ENCODE data around the gene CYP26B1.
"Not testable (repeated sequence)": the region's sequence is repeated elsewhere in the genome, so short reads cannot be mapped to it uniquely, and the experiment has no call there.

CYP26B1 gene

DNA sequence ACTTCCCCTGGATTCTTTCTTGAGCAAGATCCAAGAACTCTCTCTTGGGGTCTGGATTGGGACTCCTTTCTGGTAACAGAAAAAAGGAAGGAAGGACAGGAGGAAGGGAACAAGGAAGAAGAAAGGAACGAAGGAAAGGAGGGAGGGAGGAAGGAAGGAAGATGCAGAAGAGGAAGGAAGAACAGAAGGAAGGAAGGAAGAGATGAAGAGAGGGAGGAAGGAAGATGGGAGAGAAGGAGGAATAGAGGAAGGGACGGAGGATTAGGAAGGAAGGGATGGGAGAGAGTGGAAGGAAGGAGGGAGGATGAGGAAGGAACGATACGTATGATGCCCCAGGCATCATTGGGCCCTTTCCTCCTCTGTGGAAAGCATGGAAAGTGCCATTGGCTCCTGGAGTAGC lies 58.6 kb downstream of the CYP26B1 start:
- H3K27ac Mint-ChIP-seq: no peak overlapping the region
- H3K4me3 Mint-ChIP-seq: no peak overlapping the region
- ATAC-seq (replicated peaks): no peak
- H3K9me3 Mint-ChIP-seq: peaks cover 0 to 5% of the 10 kb centered on the region in 2 donors
- no peaks in the 10 kb centered on the region for H3K4me1 Mint-ChIP-seq
- DNase-seq: no peak
- H3K36me3 Mint-ChIP-seq: no peaks in the 10 kb centered on the region
- H3K27me3 Mint-ChIP-seq: no peaks in the 10 kb centered on the region

DNA sequence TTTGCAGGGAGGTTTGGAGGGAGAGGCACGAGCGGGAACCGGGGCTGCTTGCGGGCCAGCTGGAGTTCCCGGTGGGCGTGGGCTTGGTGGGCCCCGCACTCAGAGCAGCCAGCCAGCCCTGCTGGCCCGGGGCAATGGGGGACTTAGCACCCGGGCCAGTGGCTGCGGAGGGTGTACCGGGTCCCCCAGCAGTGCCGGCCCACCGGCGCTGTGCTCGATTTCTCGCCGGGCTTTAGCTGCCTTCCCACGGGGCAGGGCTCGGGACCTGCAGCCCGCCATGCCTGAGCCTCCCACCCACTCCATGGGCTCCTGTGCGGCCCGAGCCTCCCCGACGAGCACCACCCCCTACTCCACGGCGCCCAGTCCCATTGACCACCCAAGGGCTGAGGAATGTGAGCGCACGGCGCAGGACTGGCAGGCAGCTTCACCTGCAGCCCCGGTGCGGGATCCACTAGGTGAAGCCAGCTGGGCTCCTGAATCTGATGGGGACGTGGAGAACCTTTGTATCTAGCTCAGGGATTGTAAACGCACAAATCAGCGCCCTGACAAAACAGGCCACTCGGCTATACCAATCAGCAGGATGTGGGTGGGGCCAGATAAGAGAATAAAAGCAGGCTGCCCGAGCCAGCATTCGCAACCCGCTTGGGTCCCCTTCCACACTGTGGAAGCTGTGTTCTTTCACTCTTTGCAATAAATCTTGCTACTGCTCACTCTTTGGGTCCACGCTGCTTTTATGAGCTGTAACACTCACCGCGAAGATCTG lies 60.6 kb downstream of the CYP26B1 start:
- H3K27me3 Mint-ChIP-seq; ATAC-seq (replicated peaks); H3K36me3 Mint-ChIP-seq; H3K27ac Mint-ChIP-seq; H3K4me3 Mint-ChIP-seq; H3K4me1 Mint-ChIP-seq; H3K9me3 Mint-ChIP-seq; DNase-seq: not testable (repeated sequence)

GRCh38 chr2:72085513-72085912 lies 62.1 kb downstream of the CYP26B1 start:
- H3K9me3 Mint-ChIP-seq: peaks cover 2 to 3% of the 10 kb centered on the region in 2 donors
- no peaks in the 10 kb centered on the region for H3K4me1 Mint-ChIP-seq
- no peaks in the 10 kb centered on the region for H3K36me3 Mint-ChIP-seq
- no peaks in the 10 kb centered on the region for H3K27me3 Mint-ChIP-seq
- ATAC-seq (replicated peaks): no peak
- H3K27ac Mint-ChIP-seq: no peak overlapping the region
- no peak for DNase-seq
- H3K4me3 Mint-ChIP-seq: no peak overlapping the region

DNA sequence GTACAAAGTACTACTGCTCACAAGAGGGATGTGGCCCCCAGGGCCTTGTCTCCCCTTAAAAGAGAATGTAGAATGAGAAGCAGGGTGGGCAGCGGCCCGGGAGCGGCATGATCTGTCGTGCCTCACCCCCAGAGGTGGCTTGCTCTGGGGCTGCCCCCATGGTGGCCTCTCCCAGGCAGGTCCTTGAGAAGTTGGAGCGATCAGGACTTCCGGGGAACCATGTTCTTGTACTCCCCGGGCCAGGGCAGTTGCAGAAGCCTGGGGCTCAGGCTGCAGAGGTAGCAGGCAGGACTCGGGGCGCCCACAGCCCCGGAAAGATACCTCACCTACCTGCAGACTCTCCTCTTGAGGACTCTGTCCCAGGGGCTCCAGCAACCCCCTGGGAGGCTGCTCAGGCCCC lies 62.6 kb downstream of the CYP26B1 start:
- Mint-ChIP-seq H3K4me3 (no peak overlapping the region), H3K4me1 (no peaks in the 10 kb centered on the region), H3K9me3 (peaks cover 2 to 3% of the 10 kb centered on the region in 2 donors), H3K36me3 (no peaks in the 10 kb centered on the region), H3K27ac (no peak overlapping the region), H3K27me3 (no peaks in the 10 kb centered on the region)
- DNase-seq: no peak
- ATAC-seq (replicated peaks): no peak

DNA sequence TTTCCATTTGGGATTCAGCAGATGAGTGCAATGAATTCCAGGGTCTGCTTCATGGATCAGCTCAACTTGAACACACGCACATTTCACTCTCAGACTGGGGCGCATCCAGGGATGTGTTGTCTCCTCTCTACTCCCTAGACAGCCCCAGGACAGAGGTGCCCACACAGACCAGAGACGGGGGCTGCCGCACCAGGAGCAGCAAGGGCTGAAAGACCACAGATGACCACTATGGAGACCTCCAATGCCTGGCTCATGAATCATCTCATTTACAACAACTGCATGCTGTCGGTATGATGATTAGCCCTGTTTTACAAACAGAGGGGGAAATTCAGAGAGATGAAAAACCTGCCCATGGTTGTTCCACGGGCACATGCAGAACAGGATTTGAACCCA lies 63.1 kb downstream of the CYP26B1 start:
- no peaks in the 10 kb centered on the region for H3K4me1 Mint-ChIP-seq
- no peaks in the 10 kb centered on the region for H3K36me3 Mint-ChIP-seq
- no peaks in the 10 kb centered on the region for H3K27me3 Mint-ChIP-seq
- peaks cover 2 to 3% of the 10 kb centered on the region in 2 donors for H3K9me3 Mint-ChIP-seq
- no peak for ATAC-seq (replicated peaks)
- H3K4me3 Mint-ChIP-seq: no peak overlapping the region
- no peak overlapping the region for H3K27ac Mint-ChIP-seq
- no peak for DNase-seq

GRCh38 chr2:72083751-72084583 lies 63.7 kb downstream of the CYP26B1 start:
- H3K36me3 Mint-ChIP-seq: no peaks in the 10 kb centered on the region
- H3K4me1 Mint-ChIP-seq: no peaks in the 10 kb centered on the region
- no peak overlapping the region for H3K27ac Mint-ChIP-seq
- H3K27me3 Mint-ChIP-seq: no peaks in the 10 kb centered on the region
- DNase-seq (no peak), ATAC-seq (replicated peaks) (no peak)
- no peak overlapping the region for H3K4me3 Mint-ChIP-seq
- peaks cover 1 to 3% of the 10 kb centered on the region in 2 donors for H3K9me3 Mint-ChIP-seq

GRCh38 chr2:72082887-72083286 lies 64.8 kb downstream of the CYP26B1 start:
- no peaks in the 10 kb centered on the region for H3K27me3 Mint-ChIP-seq
- no peaks in the 10 kb centered on the region for H3K36me3 Mint-ChIP-seq
- no peaks in the 10 kb centered on the region for H3K4me1 Mint-ChIP-seq
- no peak overlapping the region for H3K27ac Mint-ChIP-seq
- DNase-seq: no peak
- H3K4me3 Mint-ChIP-seq: no peak overlapping the region
- H3K9me3 Mint-ChIP-seq: peaks cover 0 to 3% of the 10 kb centered on the region in 2 donors
- no peak for ATAC-seq (replicated peaks)

DNA sequence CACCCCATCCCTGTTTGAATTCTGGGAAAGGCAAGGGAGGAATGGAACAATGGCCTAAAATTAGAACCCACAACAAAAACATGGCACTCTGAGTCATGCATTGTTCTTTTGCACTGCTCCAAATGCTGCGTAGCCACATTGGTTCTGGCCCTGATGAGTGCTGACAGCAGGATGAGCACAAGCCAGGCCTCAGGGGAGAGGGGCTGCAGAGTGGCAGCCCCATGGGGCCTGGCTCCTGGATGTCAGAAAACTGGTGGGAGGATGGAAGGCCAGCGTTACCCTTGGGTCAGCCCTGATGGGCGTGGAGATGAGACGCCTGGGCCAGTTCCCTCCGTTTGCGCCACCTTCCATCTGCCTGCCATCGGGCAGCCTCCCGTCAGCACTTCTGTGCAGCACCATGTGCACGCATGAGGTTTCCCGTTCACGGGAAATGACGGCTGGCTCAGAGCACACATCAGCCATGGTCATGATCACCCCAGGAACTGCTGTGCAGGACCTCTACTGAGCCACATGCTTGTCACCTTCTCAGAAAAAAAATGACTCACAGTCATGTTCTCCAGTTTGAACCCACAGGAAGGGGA lies 65.6 kb downstream of the CYP26B1 start:
- Mint-ChIP-seq H3K9me3 (peaks cover 2 to 3% of the 10 kb centered on the region in 2 donors), H3K36me3 (no peaks in the 10 kb centered on the region), H3K4me1 (no peaks in the 10 kb centered on the region), H3K27me3 (no peaks in the 10 kb centered on the region), H3K27ac (no peak overlapping the region), H3K4me3 (no peak overlapping the region)
- no peak for ATAC-seq (replicated peaks)
- DNase-seq: no peak

DNA sequence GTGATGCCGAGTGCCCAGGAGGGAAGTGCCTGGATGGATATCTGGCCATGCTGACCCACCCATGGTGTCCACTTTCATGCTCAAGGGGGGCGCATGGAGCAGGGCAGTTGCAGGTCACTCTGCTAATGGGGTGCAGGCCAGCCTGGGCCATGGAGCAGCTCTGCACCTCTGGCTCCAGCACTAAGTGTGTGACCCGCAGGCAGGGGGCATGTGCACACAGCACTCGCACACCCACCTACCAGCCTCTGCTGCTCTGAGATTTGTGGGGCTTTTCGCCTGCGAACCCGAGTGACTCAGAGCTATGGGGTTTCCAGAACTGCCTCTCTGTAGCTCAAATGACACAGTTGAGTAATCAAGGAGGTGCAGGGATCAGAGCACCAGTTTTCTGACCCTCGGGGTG lies 66.2 kb downstream of the CYP26B1 start:
- H3K27ac Mint-ChIP-seq: no peak overlapping the region
- ATAC-seq (replicated peaks) (peak in 1 of 2 donors; percentile 20), DNase-seq (no peak)
- no peak overlapping the region for H3K4me3 Mint-ChIP-seq
- no peaks in the 10 kb centered on the region for H3K36me3 Mint-ChIP-seq
- no peaks in the 10 kb centered on the region for H3K27me3 Mint-ChIP-seq
- H3K9me3 Mint-ChIP-seq: peaks cover 2 to 3% of the 10 kb centered on the region in 2 donors
- H3K4me1 Mint-ChIP-seq: no peaks in the 10 kb centered on the region

- Mint-ChIP-seq H3K4me1 (no peaks in the 10 kb centered on the region), H3K36me3 (no peaks in the 10 kb centered on the region), H3K4me3 (no peak overlapping the region), H3K27me3 (no peaks in the 10 kb centered on the region), H3K27ac (no peak overlapping the region), H3K9me3 (peaks cover 2 to 3% of the 10 kb centered on the region in 2 donors)
- DNase-seq: no peak
- ATAC-seq (replicated peaks): no peak
These were observed 67.1 kb downstream of the CYP26B1 start for GRCh38 chr2:72080286-72081145.
